Measurements from ENCODE around the gene GALNT15. TPM values are rescaled to one million over a fixed set of nuclear protein-coding genes. Genes with fewer than 3 reads are reported as not detected.

The GALNT15 gene
- total and polyA plus RNA-seq, 2 of the 4 experiments (the other 2 are of a cell fraction), result 12.8 to 19.7 TPM

- Histone ChIP-seq H4K20me1 (ENCODE audit: insufficient read depth, low read length) (no peaks in the 10 kb centered on the region), H2BK5ac (ENCODE audit: low read depth, low read length, poor library complexity, severe bottlenecking) (no peak overlapping the region), H3K56ac (ENCODE audit: extremely low read depth, insufficient read depth, low read length) (no peak overlapping the region), H2AK9ac (replicated peaks; ENCODE audit: low read depth, low read length, poor library complexity) (no peak overlapping the region), H4K8ac (ENCODE audit: low read depth in 2 of 2, low read length in 2 of 2) (no peak overlapping the region), H3K27ac (ENCODE audit: insufficient read depth, low read length) (no peak overlapping the region), H3K14ac (replicated peaks; ENCODE audit: low read depth, low read length) (no peak overlapping the region), H3K23ac (ENCODE audit: low read depth, low read length) (no peak overlapping the region), H3K79me1 (ENCODE audit: low read depth in 1 of 2, low read length in 2 of 2) (no peaks in the 10 kb centered on the region), H3K9me3 (ENCODE audit: control insufficient read depth, insufficient read depth, low read length) (no peaks in the 10 kb centered on the region), H3K18ac (ENCODE audit: low read depth, low read length) (no peak overlapping the region), H2BK15ac (ENCODE audit: low read depth, low read length) (no peak overlapping the region), H2AK5ac (ENCODE audit: low read depth, low read length) (no peak overlapping the region), H4K5ac (ENCODE audit: low read depth, low read length) (no peak overlapping the region), H3K9ac (ENCODE audit: low read depth, low read length) (no peak overlapping the region), H3K36me3 (ENCODE audit: control insufficient read depth, insufficient read depth, low read length) (peaks cover 20% of the 10 kb centered on the region), H3K4me2 (ENCODE audit: low read depth, low read length) (no peak overlapping the region), H4K91ac (ENCODE audit: insufficient read depth, low read depth, low read length) (no peak overlapping the region), H2BK20ac (ENCODE audit: low read depth, low read length) (no peak overlapping the region), H3K4me1 (ENCODE audit: control insufficient read depth, insufficient read depth, low read length) (no peaks in the 10 kb centered on the region), H3K4ac (ENCODE audit: low read depth, low read length) (no peak overlapping the region), H3K9me1 (ENCODE audit: insufficient read depth, low read length) (no peaks in the 10 kb centered on the region), H2BK120ac (ENCODE audit: low read depth, low read length) (no peak overlapping the region), H3K27me3 (ENCODE audit: control insufficient read depth, insufficient read depth, low read length) (no peaks in the 10 kb centered on the region), H3K4me3 (ENCODE audit: insufficient read depth, low read depth, low read length) (no peak overlapping the region), H2AFZ (replicated peaks; ENCODE audit: low read length, poor library complexity) (no peak overlapping the region)
- DNase-seq (no peak), ATAC-seq (ENCODE audit: low read depth) (no peak)
- dilution Hi-C loops (cut with HindIII; ENCODE audit: low sequenced_read_pairs, unreplicated experiment), result no loop called here
- BruUV-seq (replicated peaks), result no TSS peak
- ChIA-PET POLR2A (ENCODE audit: unreplicated experiment) (no interaction called here), CTCF (no interaction called here)
- TF ChIP-seq MXI1 (IDR thresholded peaks at IDR 0.05; ENCODE audit: borderline replicate concordance, low read depth, low read length) (no peak), BHLHE40 (IDR thresholded peaks at IDR 0.05; ENCODE audit: low read depth, low read length) (no peak)
- TF ChIP-seq, protein P1, sequence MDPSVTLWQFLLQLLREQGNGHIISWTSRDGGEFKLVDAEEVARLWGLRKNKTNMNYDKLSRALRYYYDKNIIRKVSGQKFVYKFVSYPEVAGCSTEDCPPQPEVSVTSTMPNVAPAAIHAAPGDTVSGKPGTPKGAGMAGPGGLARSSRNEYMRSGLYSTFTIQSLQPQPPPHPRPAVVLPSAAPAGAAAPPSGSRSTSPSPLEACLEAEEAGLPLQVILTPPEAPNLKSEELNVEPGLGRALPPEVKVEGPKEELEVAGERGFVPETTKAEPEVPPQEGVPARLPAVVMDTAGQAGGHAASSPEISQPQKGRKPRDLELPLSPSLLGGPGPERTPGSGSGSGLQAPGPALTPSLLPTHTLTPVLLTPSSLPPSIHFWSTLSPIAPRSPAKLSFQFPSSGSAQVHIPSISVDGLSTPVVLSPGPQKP (IDR thresholded peaks at IDR 0.05; ENCODE audit: borderline replicate concordance, low read depth, low read length), result no peak
- intact Hi-C loops (cut with micrococcal nuclease), result no loop called here
- in situ Hi-C loops (cut with MboI; ENCODE audit: low sequenced_read_pairs), result loop anchor here (25.0 kb wide), 1 partner anchor 592 kb away; no protein-coding TSS in a partner anchor
Observed at GRCh38 chr3:16229681-16230080, 55.2 kb downstream of the GALNT15 start.
